ENCODE measurements around the gene TDP1.
"Not testable (repeated sequence)": the region's sequence is repeated elsewhere in the genome, so short reads cannot be mapped to it uniquely, and the experiment has no call there.

TDP1 gene

GRCh38 chr14:90054803-90055202, 99.1 kb downstream of the TDP1 start:
- DNase-seq = no peak

- DNase-seq = no peak
These were observed 101.1 kb downstream of the TDP1 start for GRCh38 chr14:90056826-90057225.

GRCh38 chr14:90058876-90059458, 103.2 kb downstream of the TDP1 start:
- no peak for DNase-seq

DNA sequence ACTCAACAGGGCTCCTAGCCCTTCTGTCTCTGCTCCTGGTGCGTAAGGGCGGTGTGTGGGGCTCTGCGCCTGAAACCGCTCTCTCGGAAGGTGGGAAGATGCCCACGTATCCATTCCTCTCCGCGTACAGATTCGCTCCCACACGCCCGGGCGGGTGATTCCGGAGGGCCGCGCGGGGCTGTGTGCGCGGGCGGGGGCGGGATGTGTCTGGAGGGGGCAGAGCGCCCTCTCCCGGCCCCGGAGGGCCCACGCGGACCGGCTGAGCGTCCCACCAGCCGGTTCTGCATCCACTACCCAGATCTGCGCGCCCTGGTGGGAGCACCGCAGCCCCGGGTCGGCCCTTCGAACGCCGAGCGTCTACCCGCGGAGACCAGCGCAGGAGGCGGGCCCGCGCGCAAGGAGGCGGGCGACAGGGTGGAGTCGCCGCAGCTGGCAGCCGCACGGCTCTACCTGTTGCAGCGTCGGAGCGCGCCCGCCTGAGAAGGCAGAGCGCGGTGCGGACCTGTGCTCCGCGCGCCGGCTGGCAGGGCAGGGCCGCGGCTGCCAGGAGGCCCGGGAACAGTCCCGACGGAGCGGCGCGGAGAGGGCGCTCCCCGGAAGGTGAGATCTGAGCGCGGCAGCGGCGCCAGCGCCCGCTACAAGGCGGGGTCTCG, 104.7 kb downstream of the TDP1 start:
- no peak for DNase-seq

GRCh38 chr14:90060965-90061684, 105.4 kb downstream of the TDP1 start:
- DNase-seq = no peak

DNA sequence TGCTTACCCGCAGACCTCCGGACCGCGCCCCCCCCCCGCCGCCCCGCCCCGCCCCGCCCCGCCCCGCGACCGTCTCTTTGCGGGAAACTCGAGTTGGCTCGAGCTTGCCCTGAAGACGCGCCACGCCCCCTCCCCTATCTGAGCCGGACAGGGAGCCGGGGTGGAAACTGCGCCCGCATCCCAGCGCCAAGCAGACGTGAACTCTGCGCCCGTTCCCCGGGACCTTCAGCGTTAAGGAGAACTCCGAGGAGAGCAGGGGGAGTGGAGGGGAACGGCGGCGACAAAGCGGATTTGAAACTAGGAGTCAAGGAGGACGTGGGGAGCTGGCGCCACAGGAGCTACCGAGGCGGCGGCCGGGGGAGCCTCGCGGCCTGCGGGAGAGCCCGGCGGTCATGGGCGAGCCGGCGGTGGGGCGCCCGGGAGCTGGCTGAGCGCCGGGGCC, 106.0 kb downstream of the TDP1 start, which contains the start of gene KCNK13:
KCNK13 (plus strand) TSS at position 310 of the 442 bp plus-strand sequence. CDS start 212 bp downstream, outside the sequence.
- no peak for DNase-seq

DNA sequence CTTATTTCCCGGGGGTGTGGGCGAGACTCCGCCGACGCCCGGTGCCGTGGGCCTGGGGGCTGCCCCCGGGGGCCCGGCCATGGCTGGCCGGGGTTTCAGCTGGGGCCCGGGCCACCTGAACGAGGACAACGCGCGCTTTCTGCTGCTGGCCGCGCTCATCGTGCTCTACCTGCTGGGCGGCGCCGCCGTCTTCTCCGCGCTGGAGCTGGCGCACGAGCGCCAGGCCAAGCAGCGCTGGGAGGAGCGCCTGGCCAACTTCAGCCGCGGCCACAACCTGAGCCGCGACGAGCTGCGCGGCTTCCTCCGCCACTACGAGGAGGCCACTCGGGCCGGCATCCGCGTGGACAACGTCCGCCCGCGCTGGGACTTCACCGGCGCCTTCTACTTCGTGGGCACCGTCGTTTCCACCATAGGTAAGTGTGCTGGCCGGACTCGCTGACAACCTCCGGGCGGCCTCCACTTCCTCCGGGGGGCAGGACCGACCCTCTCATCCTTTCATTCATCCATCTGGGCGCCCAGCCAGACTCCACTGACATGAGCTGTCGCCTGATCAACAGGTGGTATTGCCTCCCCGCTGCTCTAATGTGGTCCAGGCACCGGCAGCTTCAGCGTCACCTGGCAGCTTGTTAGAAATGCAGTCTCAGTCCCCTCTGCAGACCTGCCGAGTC, 106.5 kb downstream of the TDP1 start:
- DNase-seq = no peak

GRCh38 chr14:90062822-90063539, 107.3 kb downstream of the TDP1 start:
- DNase-seq = no peak

GRCh38 chr14:90072350-90072749, 116.6 kb downstream of the TDP1 start:
- no peak for DNase-seq

DNA sequence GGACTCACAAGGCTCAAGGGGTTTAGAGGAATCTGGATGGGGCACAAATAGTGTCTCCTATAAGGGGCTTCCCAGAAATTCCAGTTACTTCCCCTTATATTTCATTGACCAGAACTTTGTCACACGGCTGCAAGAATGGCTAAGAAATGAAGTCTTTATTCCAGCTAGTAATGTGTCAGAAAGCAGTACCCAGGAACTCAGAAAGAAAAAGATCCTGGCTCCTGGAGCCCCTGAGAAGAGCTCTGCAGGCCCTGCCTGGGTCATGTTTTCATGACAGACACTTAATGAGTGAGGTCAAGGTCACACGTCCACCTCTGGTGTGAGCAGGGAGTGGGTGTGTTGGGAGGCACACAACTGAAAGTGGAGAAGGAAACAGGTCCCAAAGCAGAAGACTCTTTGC, 123.8 kb downstream of the TDP1 start:
- DNase-seq = no peak

GRCh38 chr14:90087433-90087832, 131.7 kb downstream of the TDP1 start:
- no peak for DNase-seq

- DNase-seq = no peak
These were observed 132.4 kb downstream of the TDP1 start for GRCh38 chr14:90088176-90088575.

DNA sequence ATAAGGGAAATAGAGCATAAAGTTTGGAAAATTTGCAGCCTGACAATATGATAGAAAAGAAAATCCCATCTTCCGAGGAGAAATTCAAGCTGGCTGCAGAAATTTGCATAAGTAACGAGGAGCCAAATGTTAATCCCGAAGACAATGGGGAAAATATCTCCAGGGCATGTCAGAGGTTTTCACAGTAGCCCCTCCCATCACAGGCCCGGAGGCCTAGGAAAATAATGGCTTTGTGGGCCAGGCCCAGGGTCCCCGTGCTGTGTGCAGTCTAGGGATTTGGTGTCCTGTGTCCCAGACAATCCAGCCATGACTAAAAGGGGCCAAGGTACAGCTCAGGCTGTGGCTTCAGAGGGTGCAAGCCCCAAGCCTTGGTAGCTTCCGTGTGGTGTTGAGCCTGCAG, 133.8 kb downstream of the TDP1 start:
- DNase-seq = not testable (repeated sequence)

DNA sequence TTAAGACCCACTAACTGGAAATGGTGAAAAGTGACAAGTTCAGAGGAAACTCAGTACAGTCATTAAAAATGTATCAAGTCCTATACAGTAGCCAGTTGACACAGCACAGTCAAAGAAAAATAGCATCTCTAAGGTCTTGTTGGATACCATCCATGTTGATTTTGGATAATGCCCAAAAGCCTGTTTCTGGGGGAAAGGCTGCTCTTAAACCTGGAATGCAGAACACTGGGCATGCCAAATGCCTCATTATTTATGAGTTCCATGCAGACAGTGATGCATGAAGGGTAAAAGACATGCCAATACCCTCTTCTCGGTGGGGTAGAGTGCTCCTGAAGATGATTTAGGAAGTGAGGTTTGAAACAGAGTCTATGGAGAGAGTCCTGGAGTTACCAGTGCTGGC, 135.7 kb downstream of the TDP1 start:
- no peak for DNase-seq

- no peak for DNase-seq
These were observed 138.3 kb downstream of the TDP1 start for GRCh38 chr14:90093942-90094595.
